K562 (cell line): ENCODE measurements around the gene APC2. TPM values are rescaled to one million over a fixed set of nuclear protein-coding genes. Genes with fewer than 3 reads are reported as not detected.

ENCODE experiments used
- ATAC-seq: fragments of 200-7000 bp; cut with Tn5 transposase; 3 replicates; pipeline ENCODE4 v1.9.1; 2020; ENCODE audit warnings: moderate library complexity
- BruUV-seq: library from RNA; stranded (reverse); fragments of 400-500 nt; replicated peaks from 2 replicates; lab custom pipeline; 2021; lab: Mats Ljungman, UMichigan
- CTCF ChIA-PET: fragments of 300-600 bp; formaldehyde crosslinking; extraction: SDS; loops from one replicate; lab custom pipeline; 2021; ENCODE audit warnings: low intra/inter-chr PET ratio; lab: Yijun Ruan, JAX
- POLR2A ChIA-PET: fragments of 300-600, 350-650 bp; sonication (Branson Sonifier 250); formaldehyde crosslinking; extraction: SDS; loops from one replicate; lab custom pipeline; 2021; ENCODE audit warnings: antibody characterized with exemption, inconsistent platforms; lab: Yijun Ruan, JAX
- DNase-seq, 4 experiments: peaks; one replicate each; pipeline versions ENCODE4 v3.0.0 to v3.0.0-alpha.2; 2011 to 2018; ENCODE audit warnings: low spot score in 3 of 4, mixed read lengths in 3 of 4; ENCODE audit errors: extremely low read depth in 1 of 4
- FAIRE-seq: peaks from 2 replicates; lab custom pipeline; 2011; peaks lifted over from hg19 to GRCh38; lab: Jason Lieb, UNC
- H2AFZ ChIP-seq: 2 replicates; pipeline ENCODE4 v1.6.0; 2011; ENCODE audit warnings: low read depth, low read length, control low read depth, inconsistent platforms
- H3K27ac ChIP-seq: fragments of 200-600 bp; 3 replicates; pipeline ENCODE4 v1.8.0; 2011; ENCODE audit warnings: low read depth, mild to moderate bottlenecking, control low read depth, inconsistent platforms, low read length, moderate library complexity, mixed read lengths; ENCODE audit errors: extremely low read depth
- H3K27me3 ChIP-seq, 2 experiments: fragments of 300-600 bp in 1 of 2; 2 replicates in 1 of 2; 3 replicates in 1 of 2; pipeline versions ENCODE4 v1.6.0 to v1.8.0; 2011; ENCODE audit warnings: inconsistent platforms in 2 of 2, low read length in 2 of 2, mild to moderate bottlenecking in 1 of 2, mixed read lengths in 1 of 2, moderate library complexity in 1 of 2; ENCODE audit not compliant: control insufficient read depth in 2 of 2, insufficient read depth in 2 of 2
- H3K36me3 ChIP-seq: fragments of 300-600 bp; 3 replicates; pipeline ENCODE4 v1.8.0; 2011; ENCODE audit warnings: mild to moderate bottlenecking, low read length, inconsistent platforms; ENCODE audit not compliant: control insufficient read depth, insufficient read depth
- H3K4me1 ChIP-seq, 2 experiments: fragments of 200-600 bp in 1 of 2; replicated peaks in 1 of 2; 2 replicates in 1 of 2; 3 replicates in 1 of 2; pipeline versions ENCODE4 v1.5.1 to v1.8.0; 2011; ENCODE audit warnings: inconsistent platforms in 2 of 2, low read length in 2 of 2, mild to moderate bottlenecking in 1 of 2, mixed read lengths in 1 of 2, moderate library complexity in 1 of 2; ENCODE audit not compliant: control insufficient read depth in 2 of 2, insufficient read depth in 2 of 2
- H3K4me2 ChIP-seq: 2 replicates; pipeline ENCODE4 v1.6.1; 2011; ENCODE audit warnings: low read length, control low read depth, inconsistent platforms, mixed read lengths; ENCODE audit not compliant: insufficient read depth
- H3K4me3 ChIP-seq: fragments of 200-600 bp; sonication (generic), shearing (Covaris generic); 2 replicates; pipeline ENCODE4 v1.5.1; 2016; ENCODE audit warnings: control low read depth, inconsistent platforms
- H3K79me2 ChIP-seq: fragments of 200-600 bp; 3 replicates; pipeline ENCODE4 v1.8.0; 2011; ENCODE audit warnings: low read length, inconsistent platforms; ENCODE audit not compliant: control insufficient read depth, insufficient read depth
- H3K9ac ChIP-seq, 2 experiments: 2 replicates each; pipeline versions ENCODE4 v1.6.0 to v1.6.1; 2011; ENCODE audit warnings: low read depth in 2 of 2, low read length in 2 of 2, control low read depth in 1 of 2, inconsistent platforms in 1 of 2, mild to moderate bottlenecking in 1 of 2, mixed read lengths in 1 of 2; ENCODE audit not compliant: insufficient read depth in 1 of 2
- H3K9me1 ChIP-seq: one replicate; pipeline ENCODE4 v1.6.0; 2011; ENCODE audit warnings: inconsistent platforms, mild to moderate bottlenecking, low read length, moderate library complexity; ENCODE audit not compliant: control insufficient read depth, insufficient read depth
- H3K9me3 ChIP-seq: replicated peaks from 2 replicates; pipeline ENCODE4 v1.5.1; 2011; ENCODE audit warnings: low read depth, low read length, inconsistent platforms; ENCODE audit not compliant: control insufficient read depth, insufficient read depth
- H4K20me1 ChIP-seq: replicated peaks from 2 replicates; pipeline ENCODE4 v1.6.1; 2011; ENCODE audit warnings: low read length, inconsistent platforms, mixed read lengths; ENCODE audit not compliant: control insufficient read depth, insufficient read depth
- ARNT ChIP-seq, 2 experiments: fragments of 450-650 bp; IDR thresholded peaks; 2 replicates each; pipeline ENCODE4 v1.6.1; 2016; ENCODE audit warnings: mild to moderate bottlenecking in 1 of 2
- BRD4 ChIP-seq: fragments of 200-600 bp; sonication (generic); IDR thresholded peaks from 2 replicates; pipeline ENCODE4 v1.6.1; 2017; ENCODE audit warnings: inconsistent platforms
- CBX8 ChIP-seq: fragments of 200-600 bp; sonication (generic); IDR thresholded peaks from 2 replicates; pipeline ENCODE4 v1.6.1; 2012; ENCODE audit warnings: borderline replicate concordance, mixed run types, low read depth, mild to moderate bottlenecking, moderate library complexity, mixed read lengths, low read length, control low read depth, inconsistent platforms; ENCODE audit not compliant: poor library complexity, severe bottlenecking; ENCODE audit errors: extremely low read depth
- EGR1 ChIP-seq: fragments of 450-650 bp; conservative IDR thresholded peaks from 2 replicates; pipeline ENCODE4 v1.6.1; 2017; ENCODE audit warnings: mild to moderate bottlenecking
- FIP1L1 ChIP-seq: fragments of 200-400 bp; formaldehyde crosslinking; IDR thresholded peaks from 2 replicates; pipeline ENCODE4 v1.6.1; 2018; ENCODE audit warnings: mild to moderate bottlenecking, low read depth, low read length; ENCODE audit not compliant: poor library complexity, severe bottlenecking
- KDM2B ChIP-seq: fragments of 250-450 bp; sonication (Bioruptor Pico); IDR thresholded peaks from 2 replicates; pipeline ENCODE4 v1.8.0; 2021; ENCODE audit warnings: mild to moderate bottlenecking, moderate library complexity
- POLR2A ChIP-seq: fragments of 450-650 bp; conservative IDR thresholded peaks from 2 replicates; pipeline ENCODE4 v1.6.1; 2016
- POLR2G ChIP-seq: fragments of 200-400 bp; formaldehyde crosslinking; IDR thresholded peaks from 2 replicates; pipeline ENCODE4 v1.6.1; 2017; ENCODE audit warnings: low read depth, mild to moderate bottlenecking, antibody characterized with exemption, low read length, moderate library complexity
- RBM22 ChIP-seq: fragments of 200-400 bp; formaldehyde crosslinking; IDR thresholded peaks from 2 replicates; pipeline ENCODE4 v1.6.1; 2018; ENCODE audit warnings: low read length, low read depth; ENCODE audit not compliant: poor library complexity, severe bottlenecking
- TEAD4 ChIP-seq, 2 experiments: sonication (generic) in 1 of 2; formaldehyde crosslinking in 1 of 2; IDR thresholded peaks; 2 replicates each; pipeline versions ENCODE4 v1.6.1 to v1.8.0; 2012 to 2022; ENCODE audit warnings: borderline replicate concordance in 1 of 2, inconsistent platforms in 1 of 2, low read length in 1 of 2, mild to moderate bottlenecking in 1 of 2, missing genetic modification reagents in 1 of 2
- ZNF274 ChIP-seq: IDR thresholded peaks from 2 replicates; pipeline ENCODE4 v1.6.1; 2011; ENCODE audit warnings: low read depth, mild to moderate bottlenecking, low read length, moderate library complexity, borderline replicate concordance
- WGBS: fragments of 100-300 bp; shearing (Covaris generic); methylation state at CpG from one replicate; pipeline ENCODE4 v1.1.6; 2016; ENCODE audit warnings: low coverage, mixed read lengths; ENCODE audit not compliant: insufficient coverage; ENCODE audit errors: missing lambda C conversion rate; 5-methylcytosine and 5-hydroxymethylcytosine counted together
- in situ Hi-C: fragments of 300-500 bp; cut with MboI; formaldehyde crosslinking; loops from 4 replicates; pipeline ENCODE4 v1.15.0; 2018; ENCODE audit warnings: inconsistent platforms, mixed read lengths
- intact Hi-C: fragments of 100-400 bp; cut with micrococcal nuclease; formaldehyde crosslinking; loops from 2 replicates; pipeline ENCODE4 v1.14.2; 2022
- polyA plus RNA-seq, 8 experiments: library from polyadenylated mRNA; depleted of rRNA in 4 of 8; stranded (reverse) in 5 of 8; unstranded in 3 of 8; fragments of >200 nt; fragmentation: Nextera tagmentation in 2 of 8; fragmentation: Illumina TruSeq in 1 of 8; extraction: Ambion mirVana in 2 of 8; extraction: Trizol in 1 of 8; gene quantifications; 2 replicates each; pipeline versions ENCODE4 v1.2.1 to v1.2.3, GENCODE V29; 2011 to 2014; ENCODE audit warnings: inconsistent platforms in 1 of 8, missing spikeins in 1 of 8
- total RNA-seq, 7 experiments: library from RNA; depleted of rRNA in 6 of 7; stranded (reverse); fragments of >200 nt in 6 of 7; fragmentation: Illumina TruSeq in 2 of 7; extraction: Trizol in 2 of 7; gene quantifications; 2 replicates each; pipeline versions ENCODE4 v1.2.1 to v1.2.3, GENCODE V29; 2011 to 2021; ENCODE audit warnings: low replicate concordance in 1 of 7

Gene APC2
- total and polyA plus RNA-seq, 9 of the 15 experiments (the other 6 are each of a cell fraction or from before 2014, with no cell fraction given): 0.01 to 0.40 (median 0.05) TPM; not detected in 3

- Histone ChIP-seq H3K4me1 (peaks cover 11 to 71% of the 10 kb centered on the region in 2 experiments; a peak in 4 of 5 replicates), H3K9me1 (peaks cover 3% of the 10 kb centered on the region), H2AFZ (no peak overlapping the region), H4K20me1 (peaks cover 20% of the 10 kb centered on the region)
- in situ Hi-C loops: no loop called here
- no peak for ATAC-seq
- TF ChIP-seq POLR2A: peak; percentile 40
- peak; percentile 51 for TF ChIP-seq POLR2G
- TF ChIP-seq ZNF274: no peak
- TF ChIP-seq, all 486 proteins: peak for 2
- Histone ChIP-seq H3K9me3 (no peaks in the 10 kb centered on the region), H3K79me2 (peaks cover 15% of the 10 kb centered on the region; the same call in 2 of the 3 replicates), H3K4me3 (no peak overlapping the region), H3K36me3 (peaks cover 82% of the 10 kb centered on the region), H3K4me2 (no peak overlapping the region), H3K9ac (no peak overlapping the region), H3K27me3 (no peaks in the 10 kb centered on the region), H3K27ac (no peak overlapping the region)
- DNase-seq: no peak
- intact Hi-C loops: no loop called here
- no peak for FAIRE-seq
- ChIA-PET CTCF (no interaction called here), POLR2A (interaction anchor here (7.0 kb wide), 1 partner anchor 16 kb away, joined by 52 read pairs; no protein-coding TSS in a partner anchor)
- BruUV-seq: no TSS peak
- WGBS: 95% methylated on average over 19 of the region's 24 CpGs
Observed at GRCh38 chr19:1431759-1432506, 18.0 kb upstream of the APC2 start.

- intact Hi-C loops (no loop called here), in situ Hi-C loops (no loop called here)
- H3K79me2 ChIP-seq: peaks cover 15% of the 10 kb centered on the region; the same call in 2 of the 3 replicates
- WGBS: 98% methylated on average over 15 of the region's 16 CpGs
- H3K27ac ChIP-seq: no peak overlapping the region
- TF ChIP-seq BRD4 (no peak), EGR1 (no peak), FIP1L1 (no peak), TEAD4 (IDR thresholded peaks at IDR 0.05; ENCODE audit: low read length) (no peak), TEAD4 (CRISPR knock-in tag; IDR thresholded peaks at IDR 0.05; ENCODE audit: borderline replicate concordance) (no peak), POLR2G (peak; percentile 11; the same call in 1 of the 2 replicates), KDM2B (CRISPR knock-in tag) (no peak), ARNT (IDR thresholded peaks at IDR 0.05) (no peak), RBM22 (peak; percentile 20), CBX8 (no peak)
- DNase-seq (no peak), FAIRE-seq (no peak), ATAC-seq (no peak)
- peaks cover 3% of the 10 kb centered on the region for H3K9me1 ChIP-seq
- BruUV-seq: no TSS peak
- no peak overlapping the region for H3K4me2 ChIP-seq
- no peak overlapping the region; a peak in 1 of 4 replicates for H3K9ac ChIP-seq
- CTCF ChIA-PET: no interaction called here
- peaks cover 77% of the 10 kb centered on the region for H3K36me3 ChIP-seq
- peaks cover 20% of the 10 kb centered on the region for H4K20me1 ChIP-seq
- H3K4me1 ChIP-seq: peaks cover 13 to 72% of the 10 kb centered on the region in 2 experiments; a peak in 4 of 5 replicates
- no peak overlapping the region for H2AFZ ChIP-seq
- POLR2A ChIA-PET: interaction anchor here (1.4 to 7.0 kb wide), 2 partner anchors 10 to 17 kb away, joined by 5 to 52 read pairs; no protein-coding TSS in a partner anchor
- no peaks in the 10 kb centered on the region for H3K27me3 ChIP-seq
- no peak overlapping the region for H3K4me3 ChIP-seq
- no peaks in the 10 kb centered on the region for H3K9me3 ChIP-seq
Observed at GRCh38 chr19:1432507-1432887, 17.4 kb upstream of the APC2 start.
